IMR-90 (cell line): ENCODE results near the gene DRD4. TPM values are rescaled to one million over a fixed set of nuclear protein-coding genes. Genes with fewer than 3 reads are reported as not detected.

ENCODE experiments used
- ATAC-seq: fragments of 200-7000 bp; cut with Tn5 transposase; 2 replicates; pipeline ENCODE4 v1.9.1; 2020; ENCODE audit warnings: low read depth, mild to moderate bottlenecking, moderate library complexity
- BruUV-seq: library from RNA; stranded (reverse); fragments of 400-500 nt; replicated peaks from 2 replicates; lab custom pipeline; 2021; lab: Mats Ljungman, UMichigan
- CTCF ChIA-PET: fragments of 300-600 bp; formaldehyde crosslinking; extraction: SDS; loops from one replicate; lab custom pipeline; 2021; ENCODE audit warnings: antibody characterized with exemption; lab: Yijun Ruan, JAX
- POLR2A ChIA-PET: fragments of 300-600 bp; sonication (Branson Sonifier 250); formaldehyde crosslinking; loops from one replicate; lab custom pipeline; 2022; ENCODE audit warnings: antibody characterized with exemption; ENCODE audit not compliant: unreplicated experiment; lab: Charles Lee
- DNase-seq: peaks from one replicate; pipeline ENCODE4 v3.0.0; 2013
- H2AFZ ChIP-seq: replicated peaks from 2 replicates; pipeline ENCODE3; 2013; ENCODE audit warnings: low read length, mild to moderate bottlenecking; ENCODE audit not compliant: poor library complexity
- H2AK5ac ChIP-seq: 2 replicates; pipeline ENCODE4 v1.6.1; 2013; ENCODE audit warnings: low read depth, low read length, inconsistent platforms
- H2AK9ac ChIP-seq: replicated peaks from 2 replicates; pipeline ENCODE3; 2013; ENCODE audit warnings: mild to moderate bottlenecking, low read depth, low read length, moderate library complexity; ENCODE audit not compliant: poor library complexity
- H2BK120ac ChIP-seq: 2 replicates; pipeline ENCODE4 v1.6.1; 2013; ENCODE audit warnings: low read depth, low read length, inconsistent platforms
- H2BK15ac ChIP-seq: 3 replicates; pipeline ENCODE4 v1.6.1; 2013; ENCODE audit warnings: low read depth, low read length, inconsistent platforms
- H2BK20ac ChIP-seq: 2 replicates; pipeline ENCODE4 v1.6.1; 2013; ENCODE audit warnings: low read depth, mild to moderate bottlenecking, inconsistent platforms, low read length, moderate library complexity
- H2BK5ac ChIP-seq: 2 replicates; pipeline ENCODE4 v1.6.1; 2013; ENCODE audit warnings: mild to moderate bottlenecking, low read depth, low read length, inconsistent platforms; ENCODE audit not compliant: poor library complexity, severe bottlenecking
- H3K14ac ChIP-seq: replicated peaks from 2 replicates; pipeline ENCODE4 v1.6.1; 2013; ENCODE audit warnings: low read depth, low read length, inconsistent platforms
- H3K18ac ChIP-seq: 2 replicates; pipeline ENCODE4 v1.6.1; 2013; ENCODE audit warnings: low read depth, low read length, control low read depth
- H3K23ac ChIP-seq: 2 replicates; pipeline ENCODE4 v1.6.1; 2013; ENCODE audit warnings: low read depth, low read length, inconsistent platforms
- H3K27ac ChIP-seq: 2 replicates; pipeline ENCODE4 v1.5.1; 2013; ENCODE audit warnings: mild to moderate bottlenecking, control low read depth, low read length; ENCODE audit not compliant: insufficient read depth
- H3K27me3 ChIP-seq: 2 replicates; pipeline ENCODE4 v1.6.1; 2013; ENCODE audit warnings: low read length; ENCODE audit not compliant: control insufficient read depth, insufficient read depth
- H3K36me3 ChIP-seq: 2 replicates; pipeline ENCODE4 v1.6.1; 2013; ENCODE audit warnings: low read length, mixed read lengths; ENCODE audit not compliant: control insufficient read depth, insufficient read depth
- H3K4ac ChIP-seq: 2 replicates; pipeline ENCODE4 v1.6.1; 2013; ENCODE audit warnings: low read depth, low read length, inconsistent platforms
- H3K4me1 ChIP-seq: 2 replicates; pipeline ENCODE4 v1.6.1; 2013; ENCODE audit warnings: low read length, mixed read lengths; ENCODE audit not compliant: control insufficient read depth, insufficient read depth
- H3K4me2 ChIP-seq: 2 replicates; pipeline ENCODE4 v1.6.1; 2013; ENCODE audit warnings: low read depth, mild to moderate bottlenecking, control low read depth, low read length, moderate library complexity
- H3K4me3 ChIP-seq: 2 replicates; pipeline ENCODE4 v1.5.1; 2013; ENCODE audit warnings: low read depth, mild to moderate bottlenecking, control low read depth, low read length, moderate library complexity; ENCODE audit not compliant: insufficient read depth
- H3K56ac ChIP-seq: 2 replicates; pipeline ENCODE4 v1.6.1; 2013; ENCODE audit warnings: low read length, inconsistent platforms; ENCODE audit not compliant: insufficient read depth; ENCODE audit errors: extremely low read depth
- H3K79me1 ChIP-seq, 2 experiments: 2 replicates each; pipeline ENCODE4 v1.6.1; 2013; ENCODE audit warnings: low read length in 2 of 2, inconsistent platforms in 1 of 2, low read depth in 1 of 2
- H3K9ac ChIP-seq: 2 replicates; pipeline ENCODE4 v1.6.1; 2013; ENCODE audit warnings: low read depth, low read length, control low read depth
- H3K9me1 ChIP-seq: 2 replicates; pipeline ENCODE4 v1.6.1; 2013; ENCODE audit warnings: low read length, inconsistent platforms; ENCODE audit not compliant: insufficient read depth
- H3K9me3 ChIP-seq: 2 replicates; pipeline ENCODE4 v1.6.1; 2013; ENCODE audit warnings: low read length; ENCODE audit not compliant: control insufficient read depth, insufficient read depth
- H4K20me1 ChIP-seq: 2 replicates; pipeline ENCODE4 v1.6.1; 2013; ENCODE audit warnings: low read length, inconsistent platforms; ENCODE audit not compliant: insufficient read depth
- H4K5ac ChIP-seq: 2 replicates; pipeline ENCODE4 v1.6.1; 2013; ENCODE audit warnings: mild to moderate bottlenecking, low read depth, low read length, control low read depth
- H4K8ac ChIP-seq, 2 experiments: 2 replicates each; pipeline ENCODE4 v1.6.1; 2013; ENCODE audit warnings: low read depth in 2 of 2, low read length in 2 of 2, control low read depth in 1 of 2, inconsistent platforms in 1 of 2
- H4K91ac ChIP-seq: 2 replicates; pipeline ENCODE4 v1.6.1; 2013; ENCODE audit warnings: low read depth, low read length, inconsistent platforms; ENCODE audit not compliant: insufficient read depth
- CTCF ChIP-seq: conservative IDR thresholded peaks from 2 replicates; pipeline ENCODE4 v1.5.1; 2012; ENCODE audit warnings: mild to moderate bottlenecking, low read depth, low read length, improper control_type of control experiment
- ELK1 ChIP-seq: fragments of 150-350 bp; IDR thresholded peaks from 2 replicates; pipeline ENCODE4 v1.6.1; 2016; ENCODE audit warnings: low read depth, mild to moderate bottlenecking, low read length, moderate library complexity, borderline replicate concordance
- MAFK ChIP-seq: IDR thresholded peaks from 2 replicates; pipeline ENCODE4 v1.6.1; 2012; ENCODE audit warnings: low read depth, low read length, improper control_type of control experiment
- POLR2A ChIP-seq: IDR thresholded peaks from 2 replicates; pipeline ENCODE4 v1.6.1; 2012; ENCODE audit warnings: mild to moderate bottlenecking, low read depth, low read length
- SMC3 ChIP-seq: fragments of 150-350 bp; IDR thresholded peaks from 2 replicates; pipeline ENCODE4 v1.6.1; 2016; ENCODE audit warnings: low read depth, mild to moderate bottlenecking, antibody characterized with exemption, low read length, moderate library complexity
- WGBS, 2 experiments: methylation state at CpG; one replicate each; pipeline versions ENCODE4 v1.1.5 to v1.1.7; 2013; ENCODE audit warnings: missing lambda C conversion rate in 2 of 2; ENCODE audit not compliant: insufficient read length in 1 of 2; ENCODE audit errors: extremely low coverage in 2 of 2; 5-methylcytosine and 5-hydroxymethylcytosine counted together
- dilution Hi-C: fragments of 300-500 bp; cut with HindIII; formaldehyde crosslinking; loops from one replicate; pipeline ENCODE4 v1.14.3; 2018; ENCODE audit warnings: low sequenced_read_pairs; ENCODE audit not compliant: unreplicated experiment
- in situ Hi-C: fragments of 300-500 bp; cut with MboI; formaldehyde crosslinking; loops from 3 replicates; pipeline ENCODE4 v1.14.3; 2019; ENCODE audit warnings: low sequenced_read_pairs, inconsistent platforms, mixed read lengths
- intact Hi-C: fragments of 100-400 bp; cut with micrococcal nuclease; formaldehyde crosslinking; loops from 2 replicates; pipeline ENCODE4 v1.10.0; 2022
- polyA plus RNA-seq, 3 experiments: library from polyadenylated mRNA; depleted of rRNA; stranded (reverse); fragments of >200 nt; gene quantifications; 2 replicates each; pipeline ENCODE4 v1.2.3, GENCODE V29; 2012; ENCODE audit warnings: low replicate concordance in 1 of 3
- total RNA-seq: library from RNA; depleted of rRNA; stranded (reverse); fragments of >200 nt; gene quantifications from 2 replicates; pipeline ENCODE4 v1.2.3, GENCODE V29; 2012

The DRD4 gene
- total and polyA plus RNA-seq, 2 of the 4 experiments (the other 2 are of a cell fraction), result not detected

- H4K20me1 ChIP-seq, result peaks cover 37% of the 10 kb centered on the region
- H2AFZ ChIP-seq, result no peak overlapping the region
- H3K14ac ChIP-seq, result no peak overlapping the region
- ChIA-PET CTCF (no interaction called here), POLR2A (no interaction called here)
- dilution Hi-C loops, result no loop called here
- ATAC-seq (no peak), DNase-seq (no peak)
- H2AK9ac ChIP-seq, result no peak overlapping the region
- in situ Hi-C loops, result no loop called here
- no peak overlapping the region for H2BK20ac ChIP-seq
- no peaks in the 10 kb centered on the region for H3K9me1 ChIP-seq
- no peak overlapping the region for H4K5ac ChIP-seq
- H3K4me2 ChIP-seq, result no peak overlapping the region
- peaks cover 16% of the 10 kb centered on the region; the same call in 1 of the 2 replicates for H3K27me3 ChIP-seq
- H4K91ac ChIP-seq, result no peak overlapping the region
- H3K4ac ChIP-seq, result no peak overlapping the region
- no peak overlapping the region for H2BK120ac ChIP-seq
- intact Hi-C loops, result no loop called here
- H4K8ac ChIP-seq, result no peak overlapping the region
- no peak overlapping the region for H3K18ac ChIP-seq
- no peaks in the 10 kb centered on the region for H3K79me1 ChIP-seq
- H2BK5ac ChIP-seq, result no peak overlapping the region
- TF ChIP-seq ELK1, result no peak
- TF ChIP-seq MAFK, result no peak
- no peak for TF ChIP-seq CTCF
- TF ChIP-seq POLR2A, result no peak
- no peak for TF ChIP-seq SMC3
- no peak overlapping the region for H3K27ac ChIP-seq
- no peak overlapping the region for H3K4me3 ChIP-seq
- H3K4me1 ChIP-seq, result peaks cover 10% of the 10 kb centered on the region; the same call in 1 of the 2 replicates
- peaks cover 20% of the 10 kb centered on the region for H3K36me3 ChIP-seq
- H2BK15ac ChIP-seq, result no peak overlapping the region
- no peak overlapping the region for H3K56ac ChIP-seq
- H2AK5ac ChIP-seq, result no peak overlapping the region
- H3K9me3 ChIP-seq, result no peaks in the 10 kb centered on the region
- no peak overlapping the region for H3K23ac ChIP-seq
- no CpG with 5 or more reads among the region's 69 CpGs for WGBS, 2 experiments
- no TSS peak for BruUV-seq
- no peak overlapping the region for H3K9ac ChIP-seq
Measured at GRCh38 chr11:640021-640706, 3.1 kb downstream of the DRD4 start.
